GM21526 (cell line): Measurements from ENCODE around the gene PDLIM7.

Experiments
- ATAC-seq: cut with Tn5 transposase; IDR thresholded peaks from one replicate; pipeline ENCODE4 v1.9.1; 2021; ENCODE audit warnings: moderate library complexity; ENCODE audit not compliant: unreplicated experiment, low FRiP score

PDLIM7 gene

DNA sequence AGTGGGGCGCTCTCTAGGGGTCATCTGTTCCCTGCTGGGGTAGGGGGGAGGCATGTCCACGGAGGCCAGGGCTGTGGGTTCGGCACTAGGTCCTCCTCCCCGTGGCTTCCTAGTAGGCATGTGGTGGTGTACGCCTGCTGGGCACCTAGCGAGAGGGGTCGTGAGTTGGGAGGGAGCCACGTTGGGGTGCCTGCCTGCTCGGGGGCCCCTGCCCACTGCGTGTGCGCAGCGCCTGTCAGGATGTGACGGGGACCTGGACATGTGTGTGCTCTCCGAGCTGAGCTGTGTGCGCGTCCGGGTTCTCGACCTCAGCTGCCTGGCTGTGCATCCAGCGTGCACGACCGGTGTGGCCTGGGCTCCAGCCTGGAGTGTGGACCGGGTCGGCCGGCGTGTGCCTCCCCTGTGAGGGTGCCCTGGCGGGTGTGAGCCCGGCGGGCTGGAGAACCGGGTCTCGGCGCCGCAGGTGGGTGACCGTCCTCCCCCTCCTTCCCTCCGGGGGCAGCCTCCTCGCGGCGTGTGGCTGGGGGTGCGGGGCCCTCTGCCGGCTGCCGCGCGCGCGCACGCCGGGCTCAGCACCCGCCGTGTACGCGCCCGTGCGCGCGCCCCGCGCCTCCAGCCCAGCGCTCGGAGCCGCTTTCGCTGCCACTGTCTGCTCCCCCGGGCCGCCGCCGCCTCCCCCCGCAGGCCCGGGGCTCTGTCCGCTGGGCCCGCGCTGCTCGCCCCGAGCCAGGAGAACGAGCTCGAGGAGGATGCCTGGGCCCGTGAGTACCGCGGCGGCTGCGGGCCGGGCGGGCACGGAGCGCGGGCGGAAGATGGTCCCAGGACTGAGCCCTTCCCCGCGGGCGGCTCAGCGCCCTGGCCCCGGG lies 51.0 kb downstream of the PDLIM7 start, which contains the start of gene PRR7:
TSS of gene PRR7 (plus strand) at position 615 of the 866 bp plus-strand sequence. CDS start 8,254 bp downstream, outside the sequence.
- ATAC-seq: peak; percentile 41

DNA sequence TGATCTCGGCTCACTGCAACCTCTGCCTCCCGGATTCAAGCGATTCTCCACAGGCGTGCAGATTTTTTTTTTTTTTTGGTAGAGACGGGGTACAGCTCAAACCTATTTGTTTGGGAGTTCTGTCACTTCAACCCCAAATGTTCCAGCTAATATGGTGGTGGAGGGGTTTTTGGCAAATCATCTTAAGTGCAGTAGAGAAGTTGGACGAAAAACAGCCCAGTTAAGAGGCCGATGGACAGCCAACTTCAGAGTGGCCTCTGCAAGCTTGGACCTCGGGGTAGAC lies 51.5 kb downstream of the PDLIM7 start:
- no peak for ATAC-seq

DNA sequence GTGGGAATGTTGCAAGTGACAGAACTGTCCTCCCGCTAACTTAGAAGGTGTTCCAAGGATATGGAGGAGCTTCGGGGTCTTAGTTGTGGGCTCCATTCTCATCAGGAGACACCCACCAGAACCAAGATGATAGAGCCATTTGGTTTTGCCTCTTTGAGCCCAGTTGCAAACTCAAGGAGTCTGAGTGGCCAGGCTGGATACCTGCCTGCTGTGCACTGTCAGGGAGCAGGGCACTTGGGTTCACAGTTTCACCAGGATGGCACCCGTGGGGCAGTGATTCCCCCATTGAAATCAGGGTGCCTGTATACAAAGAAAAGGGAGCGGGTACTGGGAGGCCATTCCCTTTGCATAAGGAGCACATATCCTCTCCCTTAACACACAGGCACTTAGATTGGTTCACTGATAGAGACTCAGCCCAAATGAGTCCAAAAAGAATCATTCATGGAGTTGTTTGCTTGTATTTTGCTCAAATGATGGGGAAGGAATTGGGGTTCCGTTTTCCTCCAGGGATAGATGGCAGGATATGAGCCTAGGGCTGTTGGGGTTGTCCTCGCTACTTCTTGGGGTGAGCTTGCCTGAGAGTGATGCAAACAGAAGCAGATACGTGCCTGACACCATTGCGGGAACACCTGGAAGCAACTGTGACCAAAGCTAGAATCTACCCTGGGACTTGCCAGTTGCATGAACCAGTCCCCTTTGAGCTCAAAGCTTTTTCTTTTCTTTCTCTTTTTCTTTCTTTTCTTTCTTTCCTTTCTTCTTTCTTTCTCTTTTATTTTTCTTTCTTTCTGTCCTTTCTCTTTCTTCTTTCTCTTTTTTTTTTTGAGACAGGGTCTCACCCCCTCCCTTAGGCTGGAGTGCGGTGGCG lies 52.1 kb downstream of the PDLIM7 start:
- no peak for ATAC-seq

DNA sequence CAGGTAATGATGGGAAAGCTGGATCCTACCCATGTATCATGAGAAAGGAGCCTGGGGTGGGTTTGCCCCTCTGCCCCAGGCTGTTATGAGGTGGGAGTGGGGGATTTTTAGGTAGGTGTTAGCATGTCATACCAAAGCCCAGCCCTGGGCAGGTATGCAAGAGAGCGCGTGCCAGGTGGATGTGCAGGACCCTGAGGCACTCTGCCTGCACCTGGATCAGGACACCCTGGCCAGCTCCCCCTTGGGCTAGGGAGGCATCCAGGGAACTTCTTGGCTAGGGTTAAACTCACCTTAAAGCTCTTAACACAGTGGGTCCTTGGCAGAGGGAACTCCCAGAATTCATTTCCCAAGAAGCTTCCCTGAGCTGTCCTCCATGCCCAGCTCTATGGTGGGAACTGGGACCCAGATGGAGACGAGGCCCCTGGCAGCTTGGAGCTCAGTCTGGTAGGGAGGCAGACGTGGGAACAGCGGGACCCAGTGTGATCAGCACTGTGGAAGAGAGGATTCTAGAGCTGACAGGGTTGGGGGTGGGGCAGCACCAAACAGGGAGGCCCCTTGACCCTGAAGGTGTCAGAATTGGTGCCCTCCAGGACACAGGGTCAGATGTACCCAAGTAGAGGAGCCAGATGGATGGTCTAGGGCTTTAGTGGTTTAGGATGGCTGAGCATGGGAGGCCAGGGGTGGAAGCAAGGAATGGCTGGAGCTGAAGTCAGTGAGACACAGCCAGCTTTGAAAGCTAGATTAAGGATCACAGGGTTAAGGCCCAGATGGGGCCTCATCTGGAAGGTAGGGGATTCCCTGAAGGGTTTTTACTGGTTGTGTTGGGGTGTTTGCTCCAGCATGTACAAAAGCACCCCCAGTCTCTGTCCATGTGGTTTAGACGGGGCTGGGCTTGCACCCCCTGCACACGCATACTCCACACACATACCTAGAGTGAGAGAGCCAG lies 53.0 kb downstream of the PDLIM7 start:
- no peak for ATAC-seq

DNA sequence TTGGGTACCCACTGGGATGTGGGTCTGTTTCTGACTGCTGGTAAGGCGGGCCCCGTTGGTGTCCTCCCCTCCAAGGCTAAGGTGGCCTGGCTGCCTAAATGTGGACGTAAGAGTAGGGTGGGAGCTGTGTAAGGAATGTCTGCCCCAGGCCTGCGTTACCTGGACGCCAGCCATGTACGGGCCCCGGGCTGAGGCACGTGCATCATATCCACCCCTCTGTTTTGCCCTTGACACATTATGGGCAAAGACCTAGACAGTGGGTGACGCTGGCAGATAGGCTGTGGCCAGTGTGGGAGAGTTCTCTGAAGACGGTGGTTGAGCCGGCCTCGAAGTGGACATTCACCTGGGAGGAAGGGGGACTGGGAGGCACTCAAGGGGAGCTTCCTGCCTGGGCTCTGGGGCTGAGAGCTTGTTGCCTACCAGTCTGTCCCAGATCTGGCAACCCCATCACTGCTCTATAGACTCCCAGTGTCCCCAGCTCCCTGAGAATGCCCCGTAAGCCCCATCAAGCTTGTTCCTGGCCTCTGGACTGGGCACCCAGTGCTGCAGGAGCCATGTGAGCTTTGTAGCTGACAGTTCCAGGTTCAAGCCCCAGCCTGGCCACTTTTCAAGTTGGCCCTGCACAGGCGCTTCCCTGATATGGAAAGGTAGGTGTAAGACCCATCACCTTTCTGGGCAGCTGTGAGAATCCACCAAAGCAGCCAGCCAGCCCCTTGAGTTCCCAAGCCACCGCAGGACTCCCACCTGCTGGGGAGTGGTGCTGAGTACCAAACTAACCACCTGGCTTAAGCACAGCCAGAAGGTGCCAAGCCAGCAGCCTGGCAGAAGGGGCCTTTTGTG lies 54.0 kb downstream of the PDLIM7 start:
- ATAC-seq: no peak

DNA sequence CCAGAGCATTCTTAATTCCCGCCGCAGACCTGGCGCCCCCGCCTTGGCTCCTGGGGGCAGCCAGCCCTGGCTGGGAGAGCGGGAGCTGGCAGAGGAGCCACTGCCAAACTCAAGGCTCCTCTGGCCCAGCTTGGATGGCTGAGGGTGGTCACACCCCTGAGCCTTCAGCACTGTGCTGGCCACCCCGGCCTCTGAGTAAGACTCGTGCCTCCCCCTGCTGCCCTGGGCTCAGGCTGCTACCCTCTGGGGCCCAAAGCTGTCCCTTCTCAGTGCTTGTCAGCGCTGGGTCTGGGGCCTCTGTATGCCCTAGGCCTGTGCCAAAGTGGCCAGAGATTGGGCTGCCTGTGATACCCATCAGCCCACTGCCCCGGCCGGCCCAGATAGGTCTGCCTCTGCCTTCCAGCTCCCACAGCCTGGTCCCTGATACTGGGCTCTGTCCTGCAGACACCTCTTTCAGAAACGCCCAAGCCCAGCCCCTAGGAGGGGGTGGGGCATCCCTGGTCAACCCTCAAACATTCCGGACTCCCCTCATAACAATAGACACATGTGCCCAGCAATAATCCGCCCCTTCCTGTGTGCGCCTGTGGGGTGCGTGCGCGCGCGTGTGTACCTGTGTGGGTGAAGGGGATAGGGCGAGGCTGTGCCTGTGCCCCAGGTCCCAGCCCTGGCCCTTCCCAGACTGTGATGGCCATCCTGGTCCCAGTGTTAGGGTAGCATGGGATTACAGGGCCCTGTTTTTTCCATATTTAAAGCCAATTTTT lies 55.2 kb downstream of the PDLIM7 start:
- ATAC-seq: no peak

DNA sequence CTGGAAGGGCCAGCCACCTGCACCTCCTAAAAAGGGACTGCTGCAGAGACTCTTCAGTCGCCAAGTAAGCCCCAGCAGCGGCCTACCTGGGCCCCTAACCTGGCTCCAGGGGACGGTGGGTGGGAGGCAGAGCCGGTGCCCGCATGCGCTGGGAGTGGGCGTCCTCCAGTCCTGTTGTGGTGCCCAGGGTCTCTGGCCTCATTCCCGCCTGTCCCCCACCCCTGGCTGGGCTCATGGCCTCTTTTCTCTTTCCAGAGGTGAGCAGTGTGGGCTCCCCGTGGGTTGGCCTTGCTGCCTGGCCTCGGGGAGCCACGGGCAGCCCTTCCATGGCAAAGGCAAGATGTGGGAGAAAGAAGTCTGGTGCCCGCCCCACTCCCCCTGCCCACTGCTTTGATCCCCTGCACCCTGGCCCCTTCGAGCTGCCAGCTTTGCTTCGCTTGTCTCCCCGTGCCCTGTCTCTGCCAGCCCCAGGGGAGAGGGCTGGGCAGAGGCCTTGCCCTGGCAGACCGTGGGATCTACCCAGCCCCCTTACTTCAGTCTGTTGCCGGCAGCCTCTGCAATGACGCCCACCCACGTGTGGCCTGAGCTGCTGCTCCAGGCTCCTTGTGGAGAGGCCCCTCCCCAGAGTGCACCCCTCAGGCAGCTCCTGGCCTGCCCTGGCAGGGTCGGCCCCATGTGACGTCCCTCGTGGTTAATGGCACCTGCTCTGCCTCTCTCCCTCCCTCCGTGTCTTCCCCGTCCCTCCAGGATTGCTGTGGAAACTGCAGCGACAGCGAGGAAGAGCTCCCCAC lies 56.2 kb downstream of the PDLIM7 start:
- ATAC-seq: no peak

DNA sequence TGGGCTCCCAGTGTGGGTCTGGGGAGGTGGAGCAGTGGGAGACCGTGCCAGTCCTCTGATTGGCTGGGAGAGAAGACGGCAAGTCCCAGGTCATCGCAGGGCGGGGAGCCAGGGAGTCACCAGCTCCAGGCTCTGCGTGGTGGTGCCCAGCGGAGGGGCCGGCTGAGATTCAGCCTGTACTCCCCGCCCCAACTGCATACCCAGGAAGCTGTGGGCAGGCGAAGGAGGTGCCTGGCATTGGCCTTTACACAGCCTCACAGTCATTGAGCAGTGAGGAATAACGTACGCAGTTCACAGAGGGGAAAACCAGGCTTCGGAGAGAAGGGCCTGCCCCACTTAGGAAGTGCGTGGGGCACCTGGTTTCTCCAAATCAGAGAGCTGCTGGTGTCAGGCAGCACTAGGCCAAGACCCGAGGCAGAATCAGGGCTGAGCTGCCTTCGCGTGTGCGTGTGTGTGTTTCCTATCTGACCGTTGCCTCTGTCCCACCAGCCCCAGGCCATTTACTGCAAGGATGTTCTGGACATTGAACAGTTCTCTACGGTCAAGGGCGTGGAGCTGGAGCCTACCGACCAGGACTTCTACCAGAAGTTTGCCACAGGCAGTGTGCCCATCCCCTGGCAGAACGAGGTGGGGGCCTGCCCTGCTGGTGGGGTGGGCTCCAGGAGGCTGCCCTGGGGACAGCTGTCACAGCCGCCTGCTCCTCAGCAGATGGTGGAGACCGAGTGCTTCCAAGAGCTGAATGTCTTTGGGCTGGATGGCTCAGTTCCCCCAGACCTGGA lies 57.0 kb downstream of the PDLIM7 start:
- no peak for ATAC-seq

DNA sequence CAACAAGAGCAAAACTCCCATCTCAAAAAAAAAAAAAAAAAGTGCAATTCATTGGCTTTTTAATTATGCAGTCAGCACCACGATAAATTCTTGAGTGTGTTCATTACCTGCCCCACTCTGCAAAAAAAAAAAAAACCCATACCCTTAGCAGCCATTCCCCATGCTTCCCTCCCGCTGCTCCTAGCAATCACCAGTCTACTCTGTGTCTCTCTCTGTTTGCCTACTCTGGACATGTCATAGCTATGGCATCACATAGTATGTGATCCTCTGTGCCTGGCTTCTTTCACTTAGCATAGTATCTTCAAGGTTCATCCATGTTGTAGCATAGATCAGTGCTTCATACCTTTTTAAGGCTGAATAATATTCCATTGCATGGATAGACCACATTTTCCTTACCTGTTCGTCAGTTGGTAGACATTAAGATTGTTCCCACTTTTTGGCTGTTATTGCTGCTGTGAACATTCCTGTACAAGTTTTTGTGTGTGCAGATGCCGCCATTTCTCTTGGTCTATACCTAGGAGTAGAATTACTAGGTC lies 57.8 kb downstream of the PDLIM7 start:
- no peak for ATAC-seq

DNA sequence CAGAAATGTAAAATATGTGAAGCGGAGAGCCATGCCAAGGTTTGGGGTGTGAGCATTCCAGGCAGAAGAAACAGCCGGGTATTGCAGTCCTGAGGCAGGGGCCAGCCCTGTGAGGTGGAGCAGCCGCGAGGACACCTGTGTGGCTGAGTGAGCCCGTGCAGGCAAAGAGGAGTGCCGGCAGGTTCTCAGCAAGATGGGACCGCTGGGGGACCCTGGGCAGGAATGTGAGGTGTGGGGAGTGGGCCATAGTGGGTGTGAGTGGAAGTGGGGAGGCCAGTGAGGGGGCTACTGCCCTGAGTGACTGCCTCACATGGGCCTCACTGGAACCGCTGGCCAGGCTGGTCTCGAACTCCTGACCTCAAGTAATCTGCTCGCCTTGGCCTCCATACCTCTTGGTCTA lies 58.9 kb downstream of the PDLIM7 start:
- no peak for ATAC-seq

DNA sequence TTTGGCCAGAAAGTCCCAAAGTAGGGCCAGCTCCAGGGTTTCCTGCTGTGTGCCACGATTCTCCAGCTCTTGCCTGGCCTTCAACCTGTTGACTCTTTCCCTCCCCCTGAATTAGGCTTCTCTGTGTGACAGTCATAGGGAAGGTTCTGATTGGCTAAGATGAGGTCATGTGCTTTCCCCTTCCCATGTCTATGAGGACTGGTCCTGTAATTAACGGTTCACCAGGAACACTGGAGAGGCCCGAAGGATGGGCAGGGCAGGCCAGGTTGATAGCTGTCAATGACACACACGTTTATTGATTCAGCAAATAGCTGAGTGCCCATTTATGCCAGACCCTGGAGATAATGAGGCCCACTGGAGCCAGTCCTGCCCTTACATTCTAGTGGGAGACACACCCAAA lies 59.8 kb downstream of the PDLIM7 start:
- ATAC-seq: no peak

DNA sequence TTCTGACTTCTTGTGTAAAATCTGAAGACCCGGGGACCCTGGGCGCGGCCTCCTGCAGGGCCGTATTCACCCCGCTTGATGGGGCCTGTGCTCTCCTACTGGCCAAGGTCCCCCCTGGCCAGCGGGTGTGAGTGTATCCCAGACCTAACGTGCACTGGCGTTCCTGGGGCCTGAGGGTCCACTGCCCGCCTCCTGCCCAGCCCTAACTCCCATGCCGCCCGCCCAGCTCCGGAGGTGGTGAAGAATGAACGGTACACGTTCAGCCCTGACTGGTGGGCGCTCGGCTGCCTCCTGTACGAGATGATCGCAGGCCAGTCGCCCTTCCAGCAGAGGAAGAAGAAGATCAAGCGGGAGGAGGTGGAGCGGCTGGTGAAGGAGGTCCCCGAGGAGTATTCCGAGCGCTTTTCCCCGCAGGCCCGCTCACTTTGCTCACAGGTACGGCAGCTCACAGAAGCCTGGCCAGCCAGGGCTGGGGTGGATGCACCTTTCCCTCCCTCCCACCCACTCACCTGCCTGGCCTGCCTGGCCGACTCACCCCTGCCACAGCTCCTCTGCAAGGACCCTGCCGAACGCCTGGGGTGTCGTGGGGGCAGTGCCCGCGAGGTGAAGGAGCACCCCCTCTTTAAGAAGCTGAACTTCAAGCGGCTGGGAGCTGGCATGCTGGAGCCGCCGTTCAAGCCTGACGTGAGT lies 61.4 kb downstream of the PDLIM7 start:
- ATAC-seq: no peak

DNA sequence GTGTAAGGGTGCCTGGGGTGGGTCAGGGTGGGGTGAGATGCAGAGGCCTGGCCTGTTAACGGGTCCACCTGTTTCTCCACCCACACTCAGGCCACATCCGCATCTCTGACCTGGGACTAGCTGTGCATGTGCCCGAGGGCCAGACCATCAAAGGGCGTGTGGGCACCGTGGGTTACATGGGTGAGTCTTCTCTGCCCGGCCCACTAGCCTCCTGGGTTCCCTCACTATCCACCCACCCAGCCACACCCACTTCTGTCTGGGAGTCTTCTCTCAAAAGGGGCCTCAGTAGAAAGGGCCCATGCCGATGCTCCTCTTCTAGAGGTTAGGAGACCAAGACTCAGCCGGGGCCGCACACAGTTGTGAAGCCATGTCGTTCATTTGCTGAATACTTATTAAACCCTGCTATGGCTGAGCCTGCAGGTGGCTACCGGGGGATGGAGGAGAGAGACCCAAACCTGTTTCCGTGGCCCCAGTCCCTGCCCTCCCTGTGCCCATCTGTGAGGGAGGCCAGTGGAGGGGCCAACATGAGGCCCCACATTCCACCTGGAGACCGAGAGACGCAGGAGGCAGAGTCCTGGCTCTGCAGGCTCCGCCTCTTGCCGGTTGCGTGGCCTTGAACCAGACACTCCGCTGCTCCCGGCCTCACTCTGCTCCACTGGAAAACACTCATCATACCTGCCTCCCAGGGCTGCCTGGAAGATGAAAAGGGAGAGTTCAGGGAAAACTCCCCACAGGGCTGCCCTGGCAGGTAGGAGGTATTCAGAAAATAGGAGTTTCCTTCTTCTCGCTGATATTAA lies 62.3 kb downstream of the PDLIM7 start:
- no peak for ATAC-seq

DNA sequence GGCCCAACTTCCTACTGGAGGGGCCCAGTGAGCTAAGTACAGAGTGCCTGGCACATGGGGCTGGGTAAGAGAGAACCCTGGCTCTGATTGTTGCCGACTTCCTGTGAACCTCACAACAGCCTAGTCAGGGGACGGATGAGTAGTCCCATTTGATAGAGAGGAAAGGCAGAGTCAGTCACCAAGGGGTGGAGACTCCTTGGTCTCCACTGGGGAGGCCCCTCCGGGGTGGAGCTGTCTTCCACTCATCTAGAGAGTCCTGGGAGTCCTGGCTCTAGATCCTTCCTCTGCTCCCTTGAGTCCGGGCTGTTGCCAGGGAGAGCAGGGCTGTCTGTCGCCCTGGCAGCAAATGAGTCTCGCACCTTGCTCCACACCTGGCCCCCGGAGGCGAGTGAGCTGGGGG lies 63.0 kb downstream of the PDLIM7 start:
- ATAC-seq: no peak

DNA sequence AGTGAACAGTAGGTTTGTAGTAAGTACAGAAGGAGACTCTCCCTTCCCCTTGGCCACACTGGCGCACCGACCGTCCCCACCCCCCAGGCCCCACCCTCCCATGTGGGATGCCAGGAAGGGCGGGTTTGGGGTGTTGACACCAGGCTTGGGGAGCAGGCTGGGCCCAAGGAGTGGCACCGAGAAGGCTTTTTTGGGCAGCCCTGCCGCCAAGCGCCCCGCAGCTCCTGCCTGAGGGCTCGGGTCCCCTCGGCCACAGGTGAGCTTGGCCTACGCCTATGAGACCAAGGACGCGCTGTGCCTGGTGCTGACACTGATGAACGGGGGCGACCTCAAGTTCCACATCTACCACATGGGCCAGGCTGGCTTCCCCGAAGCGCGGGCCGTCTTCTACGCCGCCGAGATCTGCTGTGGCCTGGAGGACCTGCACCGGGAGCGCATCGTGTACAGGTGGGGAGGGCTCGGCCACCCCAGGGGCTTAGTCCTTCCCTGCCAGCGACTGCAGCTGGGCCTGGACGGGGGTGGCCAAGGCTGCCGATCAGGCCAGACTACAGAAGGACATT lies 63.7 kb downstream of the PDLIM7 start:
- no peak for ATAC-seq
